GM18868 (cell line): ENCODE results near the gene BLACAT1.
A peak's percentile ranks its signal among the peaks of the same experiment; 100 is the strongest.
"Not testable (repeated sequence)": the region's sequence is repeated elsewhere in the genome, so short reads cannot be mapped to it uniquely, and the experiment has no call there.

ENCODE experiments used
- ATAC-seq: cut with Tn5 transposase; IDR thresholded peaks from one replicate; pipeline ENCODE4 v1.9.1; 2021; ENCODE audit warnings: mild to moderate bottlenecking, moderate library complexity; ENCODE audit not compliant: unreplicated experiment

BLACAT1 gene

DNA sequence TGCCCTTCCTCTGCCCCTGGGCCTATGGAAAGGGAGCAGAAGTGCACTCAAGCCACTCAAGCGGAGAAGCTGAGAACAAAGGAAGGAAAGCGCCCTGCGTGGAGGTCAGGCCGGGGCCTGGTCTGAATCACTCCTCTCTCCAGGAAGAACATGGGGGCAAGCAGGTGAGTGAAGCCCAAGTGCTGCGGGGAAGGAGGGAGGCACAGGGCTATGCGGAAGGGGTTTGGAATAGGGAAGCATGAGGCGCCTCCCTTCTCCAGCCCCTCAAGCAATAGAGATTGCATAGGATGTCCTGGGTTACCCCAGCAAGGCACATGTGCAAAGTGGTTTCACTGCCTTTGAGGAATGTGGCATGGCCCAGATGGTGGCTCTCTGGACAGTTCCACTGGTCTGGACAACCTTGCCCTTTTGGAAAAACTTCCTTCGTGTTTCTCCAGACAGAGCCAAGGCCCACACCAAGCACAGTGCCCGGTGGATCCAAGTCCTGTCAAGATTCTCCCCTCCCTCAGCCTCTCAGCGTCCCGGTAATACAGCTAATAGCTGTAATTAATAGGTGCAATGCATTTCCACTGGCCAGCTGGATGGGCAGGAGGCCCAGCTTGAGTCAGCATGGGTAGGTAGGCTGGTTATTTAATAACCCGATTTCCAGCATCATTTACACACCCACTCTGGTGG is 13.7 kb downstream of the BLACAT1 start:
- no peak for ATAC-seq

DNA sequence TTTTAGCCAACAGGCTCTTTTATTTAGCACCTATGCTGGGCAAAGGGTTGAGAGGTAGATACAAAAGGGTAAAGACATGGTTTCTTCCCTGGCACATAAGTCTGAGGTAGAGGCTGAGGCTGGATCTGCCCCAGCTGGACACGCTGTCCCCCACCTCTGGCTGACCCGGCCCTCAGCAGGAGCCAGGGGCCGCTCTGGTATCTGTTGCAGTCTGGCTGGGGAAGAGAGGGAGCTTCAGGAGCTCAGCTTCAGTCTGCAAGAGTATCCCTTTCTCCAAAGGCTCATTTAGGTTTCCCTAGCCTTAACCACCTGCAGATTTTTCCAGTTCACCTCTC is 14.2 kb downstream of the BLACAT1 start:
- ATAC-seq, result no peak

DNA sequence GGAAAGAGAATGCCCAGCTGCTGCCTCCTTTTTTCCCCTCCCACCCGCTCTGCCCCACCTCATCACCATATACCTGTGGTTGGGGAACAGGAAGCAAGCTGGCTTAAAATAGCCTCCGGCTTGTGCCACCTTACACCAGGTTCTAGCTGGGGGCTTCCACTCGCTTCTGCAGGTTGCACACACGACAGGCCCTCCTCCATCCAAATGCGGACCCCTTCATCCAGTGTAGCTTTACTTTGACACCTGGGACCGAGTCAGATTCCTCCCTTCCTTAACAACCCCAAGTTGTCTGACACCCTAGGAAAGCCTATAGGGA is 14.6 kb downstream of the BLACAT1 start:
- no peak for ATAC-seq

DNA sequence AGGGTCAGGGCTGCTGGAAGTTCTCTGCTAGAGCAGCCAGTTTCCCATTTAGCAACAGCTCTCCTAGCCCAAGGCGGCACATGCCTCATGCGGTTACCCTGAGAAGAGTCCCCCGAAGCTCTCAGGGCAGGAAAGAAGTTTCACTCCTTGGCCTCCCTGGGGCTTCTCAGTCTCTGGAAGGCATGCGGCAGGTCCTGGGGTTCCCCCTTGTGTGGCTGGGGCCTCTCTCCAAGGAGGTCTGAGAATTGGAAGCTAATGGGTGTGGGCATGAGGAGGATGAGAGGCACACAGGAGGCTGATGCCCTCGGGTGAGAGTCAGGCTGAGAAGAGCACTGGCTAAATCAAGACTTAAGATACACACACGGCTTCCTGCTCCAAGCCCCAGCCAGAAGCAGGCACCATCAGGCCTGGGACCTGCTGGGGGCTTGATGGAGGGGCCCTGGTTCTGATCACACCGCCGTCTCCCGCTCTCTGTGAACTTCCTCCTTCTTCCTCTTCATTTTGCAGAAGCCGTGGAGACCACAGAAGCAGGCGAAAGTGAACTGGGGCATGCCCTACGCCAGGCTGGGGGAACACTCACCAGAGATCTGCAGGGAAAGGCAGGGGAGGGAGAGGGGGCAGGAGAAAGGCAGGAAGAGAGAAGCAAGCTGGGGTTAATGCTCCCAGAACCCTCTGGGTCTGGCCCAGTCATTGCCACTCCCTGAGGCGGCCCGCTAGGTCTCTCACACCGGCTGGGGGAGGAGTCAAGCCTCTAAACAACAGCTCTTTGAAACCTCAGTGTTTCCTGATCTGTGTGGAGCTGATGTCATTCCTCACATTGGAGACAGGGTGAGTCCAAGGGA is 15.1 kb downstream of the BLACAT1 start:
- peak; percentile 68 for ATAC-seq

DNA sequence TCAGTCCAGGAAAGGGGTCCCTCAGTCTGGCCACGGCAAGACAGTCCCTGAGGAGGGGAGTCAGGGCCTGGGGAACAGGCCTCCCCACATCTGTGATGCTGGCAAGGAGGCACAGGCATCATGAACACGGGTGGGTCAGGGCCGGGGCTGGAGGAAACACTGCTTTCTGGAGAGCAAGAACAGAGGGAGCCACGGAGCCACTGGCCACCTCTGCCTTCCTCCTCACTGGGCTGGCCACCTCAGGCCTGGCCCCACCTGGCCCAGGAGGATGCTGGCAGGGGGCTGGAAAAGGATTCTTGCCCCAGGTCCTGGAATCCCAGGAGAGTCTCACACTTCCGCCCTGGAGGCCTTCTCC is 15.7 kb downstream of the BLACAT1 start:
- ATAC-seq, result no peak

DNA sequence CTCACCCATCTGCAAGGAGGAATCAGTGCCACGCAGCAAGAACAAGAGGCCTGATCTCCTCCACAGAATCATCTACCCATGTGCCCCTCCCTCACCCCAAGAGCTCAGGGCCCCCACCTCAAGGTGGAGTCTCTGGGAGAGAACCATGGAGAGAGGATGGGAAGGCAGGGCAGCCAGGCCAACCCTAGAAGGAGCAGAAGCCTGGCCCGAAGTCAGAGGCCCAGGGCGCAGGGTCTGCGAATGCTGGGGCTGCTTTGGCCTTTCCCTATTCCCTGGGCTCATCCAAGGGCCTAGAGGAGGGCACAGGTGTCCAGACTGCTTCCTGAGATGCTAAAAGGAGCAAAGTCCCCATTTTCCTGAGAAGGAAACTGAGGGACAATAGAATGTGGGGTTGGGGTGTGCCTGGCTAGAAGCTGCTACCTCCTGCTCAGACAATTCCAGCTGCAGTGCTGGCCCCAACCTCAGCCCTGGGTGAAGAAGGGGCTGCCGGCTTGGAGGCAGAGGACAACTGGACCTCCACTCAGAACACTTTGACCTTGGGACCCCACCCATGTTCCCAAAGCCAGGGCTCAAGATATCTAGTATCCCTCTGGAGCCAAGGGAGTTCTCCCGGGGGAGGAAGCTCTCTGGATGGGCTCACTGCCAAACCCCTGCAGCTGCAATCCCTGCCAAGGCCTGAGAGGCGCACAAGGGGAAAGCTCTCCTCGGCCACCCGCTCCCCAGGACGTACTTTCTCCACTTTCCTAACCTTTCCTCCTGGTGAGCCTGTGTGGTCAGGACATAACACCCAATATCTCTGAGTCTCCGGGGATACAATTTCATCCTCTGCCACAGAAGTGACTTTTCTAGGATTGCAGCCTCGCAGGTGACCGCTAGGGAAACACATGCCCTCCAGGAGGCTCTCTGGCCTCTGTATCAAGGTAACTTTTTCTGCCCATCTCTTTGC is 17.4 kb downstream of the BLACAT1 start:
- no peak for ATAC-seq

DNA sequence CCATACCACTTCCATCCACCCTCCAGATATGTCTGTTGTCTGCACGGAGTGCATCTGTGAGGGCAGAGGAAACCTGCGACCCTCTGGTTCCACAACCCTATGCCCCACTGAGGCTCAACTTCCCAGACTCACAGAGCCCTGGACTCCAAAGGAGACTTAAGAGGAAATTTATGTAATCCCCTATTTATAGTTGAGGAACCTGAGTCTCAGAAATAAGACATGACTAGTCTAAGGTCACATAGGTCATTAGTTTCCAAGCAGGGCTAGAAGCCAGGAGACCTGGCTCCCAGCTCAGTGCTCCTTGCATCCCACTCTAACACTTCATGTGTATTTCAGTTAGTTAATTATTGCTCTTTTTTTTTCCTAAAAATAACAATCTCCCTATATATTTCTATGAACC is 18.3 kb downstream of the BLACAT1 start:
- ATAC-seq, result no peak

DNA sequence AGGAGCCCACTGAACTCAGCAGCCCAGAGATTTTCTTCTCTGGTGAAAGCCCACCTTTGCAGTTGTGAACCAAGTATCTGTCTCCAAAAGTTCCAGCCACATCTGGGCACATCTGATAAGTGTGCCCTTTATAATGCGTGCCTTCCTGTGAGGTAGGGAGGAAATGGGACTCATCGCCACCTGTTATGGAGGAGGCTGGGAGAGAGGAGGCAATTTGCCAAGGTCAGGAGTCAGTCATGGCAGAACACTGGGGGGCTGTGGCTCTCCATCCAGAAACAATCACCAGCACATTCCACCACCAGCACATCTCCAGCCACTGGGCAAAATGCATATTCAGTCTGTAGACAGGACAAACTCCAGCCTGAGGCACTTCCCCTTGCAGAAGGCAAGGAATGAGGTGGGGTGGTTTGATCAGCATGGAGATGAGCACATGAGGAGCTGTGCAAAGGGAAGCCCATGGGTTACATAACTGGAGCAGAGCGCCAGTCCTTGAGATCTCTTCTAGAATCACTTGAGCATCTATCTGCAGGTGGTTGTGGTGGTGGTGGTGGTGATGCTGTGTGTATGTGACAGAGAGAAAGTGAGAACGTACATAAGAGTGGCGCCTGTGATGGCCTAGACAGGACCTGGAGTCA is 19.0 kb downstream of the BLACAT1 start:
- no peak for ATAC-seq

DNA sequence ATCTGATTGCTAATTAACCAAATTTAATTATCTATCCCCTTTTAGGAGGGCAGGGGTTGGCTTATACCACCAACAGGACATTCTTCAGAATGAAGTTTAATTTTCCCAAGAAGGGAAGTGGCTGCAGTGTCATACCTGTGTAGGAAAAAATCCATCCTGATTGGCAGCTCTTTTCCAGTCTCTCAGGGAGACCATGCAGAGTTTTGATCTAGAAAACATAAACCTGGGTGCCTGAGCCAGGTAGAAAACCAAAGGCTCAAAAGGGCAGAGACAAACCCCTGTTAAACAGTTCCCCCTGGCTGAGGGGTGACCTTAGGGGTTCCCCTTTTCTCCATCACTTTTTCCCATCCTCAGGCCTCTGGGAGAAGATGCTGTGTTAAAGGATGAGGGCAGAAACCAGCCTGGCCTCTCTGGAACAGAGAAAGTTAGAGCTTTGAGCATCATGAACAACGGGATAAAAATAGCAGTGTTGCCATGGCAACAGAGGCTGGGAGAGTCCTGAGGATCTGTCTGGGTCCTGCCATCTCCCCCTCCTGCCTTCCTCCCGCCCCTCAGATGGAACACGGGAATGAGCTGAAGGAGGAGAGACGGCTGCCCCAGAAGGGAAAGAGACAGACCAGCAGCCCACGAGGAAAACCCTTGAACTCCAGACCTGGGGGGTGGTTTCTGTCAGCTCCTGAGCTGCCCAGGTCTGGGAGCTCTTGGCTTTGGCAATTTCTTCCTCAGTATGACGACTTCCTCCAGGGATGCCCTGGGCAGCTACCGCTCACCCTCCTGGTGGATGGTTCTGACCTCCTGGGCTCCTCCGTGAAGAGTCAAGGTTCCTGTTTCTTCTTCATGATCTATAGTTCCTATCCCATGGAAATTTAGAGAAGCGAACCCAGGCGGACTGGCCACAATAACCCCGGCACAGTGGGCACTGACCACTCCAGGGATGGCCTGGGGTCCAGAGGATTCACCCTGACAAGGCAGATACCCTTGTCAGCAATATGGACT is 20.0 kb downstream of the BLACAT1 start:
- ATAC-seq, result no peak

DNA sequence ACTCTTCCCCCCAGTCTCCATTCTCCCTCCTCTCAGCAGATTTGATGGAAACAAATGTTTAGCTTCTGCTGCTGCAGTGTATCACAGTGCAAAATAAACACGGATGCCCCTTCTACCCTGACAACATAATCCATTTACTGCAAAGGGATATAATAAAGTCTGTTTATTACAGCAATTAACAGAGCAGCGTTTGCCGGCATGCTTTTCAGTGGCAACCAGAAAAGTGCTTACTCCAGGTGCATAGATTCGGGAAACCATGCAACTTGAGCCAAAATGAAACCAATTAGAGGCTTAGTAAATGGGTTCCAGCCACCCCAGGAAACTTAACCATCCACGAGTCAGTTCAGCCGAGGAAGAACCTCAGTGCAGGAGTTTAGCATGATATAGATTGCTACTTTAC is 21.1 kb downstream of the BLACAT1 start:
- no peak for ATAC-seq

DNA sequence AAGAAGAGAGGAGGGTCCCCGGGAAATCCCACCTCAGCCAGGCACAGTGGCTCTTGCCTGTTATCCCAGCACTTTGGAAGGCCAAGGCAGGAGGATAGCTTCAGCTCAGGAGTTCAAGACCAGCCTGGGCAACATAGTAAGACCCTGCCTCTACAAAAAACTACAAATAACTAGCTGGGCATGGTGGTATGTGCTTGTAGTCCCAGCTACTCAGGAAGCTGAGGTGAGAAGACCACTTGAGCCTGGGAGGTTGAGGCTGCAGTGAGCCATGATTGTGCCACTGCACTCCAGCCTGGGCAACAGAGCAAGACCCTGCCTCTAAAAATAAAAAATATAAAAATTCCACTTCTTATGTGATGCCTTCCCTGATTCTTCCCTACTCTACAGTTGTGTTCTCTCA is 23.2 kb downstream of the BLACAT1 start:
- ATAC-seq, result not testable (repeated sequence)

DNA sequence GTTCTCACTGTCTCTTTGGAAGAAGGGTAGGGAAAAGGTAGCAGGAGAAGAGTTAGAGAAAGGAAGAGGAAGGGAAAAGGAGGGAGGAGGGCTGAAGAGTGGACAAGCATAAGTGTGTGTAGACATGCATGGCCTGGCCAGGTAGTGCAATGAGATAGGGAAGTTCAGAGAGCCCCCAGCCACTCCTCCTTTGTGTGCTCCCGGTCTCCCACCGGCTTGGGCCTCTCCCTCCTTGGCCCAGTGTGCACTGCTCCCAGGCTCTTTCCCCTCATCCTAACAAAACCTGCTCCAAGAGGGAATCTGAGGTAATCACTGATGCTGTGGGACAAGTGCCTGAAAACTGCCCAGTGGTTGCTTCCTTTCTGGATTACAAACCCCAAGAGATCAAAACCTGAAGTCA is 23.7 kb downstream of the BLACAT1 start:
- ATAC-seq, result no peak

DNA sequence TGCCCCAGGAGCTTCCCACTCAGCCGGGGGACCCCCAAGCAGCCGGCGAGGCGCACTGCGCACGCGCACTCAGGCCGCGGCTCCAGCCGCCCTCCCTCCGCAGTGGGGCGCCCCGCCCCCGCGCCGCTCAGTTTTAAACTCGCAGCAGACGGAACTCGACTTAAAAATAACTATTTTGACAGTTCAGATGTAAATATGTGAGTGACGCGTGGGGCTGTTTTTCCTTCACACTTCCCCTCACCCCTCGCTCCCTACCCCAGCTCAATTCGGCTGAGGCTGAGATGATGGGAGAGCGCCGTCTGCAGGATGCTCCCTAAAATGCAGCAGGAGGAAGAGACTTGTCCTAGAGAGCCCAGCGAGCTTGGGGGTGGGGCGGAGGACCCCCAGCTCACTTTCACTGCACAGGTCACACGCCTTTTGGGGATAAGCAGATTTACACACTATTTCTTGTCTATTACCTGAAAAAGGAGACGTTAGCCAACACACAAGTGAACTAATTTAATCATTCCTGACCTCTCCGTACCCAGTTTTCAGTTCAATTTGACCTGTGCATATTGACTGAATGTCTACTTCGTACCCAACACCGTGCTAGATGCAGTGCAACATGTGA is 25.0 kb downstream of the BLACAT1 start:
- peak; percentile 47 for ATAC-seq

DNA sequence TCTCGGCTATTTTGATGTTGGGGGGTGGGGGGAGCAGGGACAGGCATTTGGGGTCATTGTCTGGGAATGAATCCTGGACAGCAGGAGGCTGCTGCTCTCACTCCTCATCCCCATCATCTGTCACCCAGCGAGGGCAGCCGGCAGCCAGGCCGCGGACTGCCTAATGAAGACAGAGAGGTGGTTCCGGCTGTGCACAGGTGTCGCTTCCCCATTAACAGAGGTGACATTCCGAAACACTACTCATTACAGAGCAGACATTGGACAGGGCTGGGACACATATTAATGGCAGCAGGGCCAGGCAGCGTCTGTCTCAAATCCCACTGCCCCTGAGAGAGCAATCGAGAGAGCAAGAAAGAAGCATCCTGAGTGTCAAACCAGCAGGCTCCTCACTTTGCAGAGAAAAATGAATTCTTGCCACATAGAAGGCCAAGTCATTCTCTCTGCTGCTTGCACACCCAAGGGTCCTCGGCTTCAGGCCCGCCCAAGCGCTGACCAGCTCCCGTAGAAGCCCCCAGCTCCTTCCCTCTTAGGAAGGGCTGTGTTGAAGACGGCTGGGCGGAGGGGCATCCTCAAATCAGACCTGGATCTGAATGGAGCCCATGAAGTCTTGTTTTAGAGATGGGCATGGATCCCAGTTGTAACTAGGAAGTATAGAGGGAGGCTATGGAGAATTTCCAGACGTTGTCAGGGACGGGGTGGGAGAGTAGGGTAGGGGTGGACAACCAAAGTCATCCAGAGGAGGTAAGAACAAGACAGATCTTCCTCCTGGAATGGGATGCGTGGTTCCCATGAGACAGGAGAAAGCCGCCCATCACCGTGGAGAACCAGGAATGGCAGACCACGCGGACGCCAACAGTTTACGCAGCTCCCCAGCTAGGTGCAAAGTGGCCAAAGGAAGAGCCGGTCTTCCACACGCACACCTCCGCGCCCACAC is 25.8 kb downstream of the BLACAT1 start:
- no peak for ATAC-seq

DNA sequence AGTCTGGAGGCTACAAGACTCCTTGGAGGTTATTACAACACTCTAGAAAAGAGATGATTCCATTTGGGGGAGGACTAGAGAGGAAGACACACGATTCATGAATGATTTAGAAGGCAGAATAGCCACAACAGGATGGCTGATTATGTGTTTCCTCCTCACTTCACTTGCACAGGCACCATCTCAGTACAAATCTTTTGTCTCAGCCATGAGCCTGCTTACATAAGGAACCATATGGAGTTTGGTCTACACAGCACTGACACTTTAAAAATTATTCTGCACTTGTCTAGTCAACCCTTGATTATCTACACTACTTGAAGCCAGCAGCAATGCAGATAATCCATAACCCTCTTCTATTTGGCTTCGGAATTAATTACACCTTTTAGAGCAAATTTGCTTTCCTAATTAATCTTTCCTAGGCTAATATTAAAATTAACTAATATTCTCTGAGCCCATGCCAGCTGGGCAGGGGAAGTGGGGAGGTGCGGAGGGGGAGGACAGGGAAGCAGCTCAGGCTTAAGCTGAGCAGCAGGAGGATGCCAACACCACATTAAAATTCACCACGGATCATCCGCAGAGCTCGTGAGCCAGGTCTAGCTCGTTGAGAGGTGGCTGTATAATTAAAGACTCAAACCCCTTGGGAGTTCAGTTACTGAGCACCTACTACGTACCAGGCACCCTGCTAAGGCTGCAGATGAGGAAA is 30.8 kb downstream of the BLACAT1 start:
- ATAC-seq, result no peak

DNA sequence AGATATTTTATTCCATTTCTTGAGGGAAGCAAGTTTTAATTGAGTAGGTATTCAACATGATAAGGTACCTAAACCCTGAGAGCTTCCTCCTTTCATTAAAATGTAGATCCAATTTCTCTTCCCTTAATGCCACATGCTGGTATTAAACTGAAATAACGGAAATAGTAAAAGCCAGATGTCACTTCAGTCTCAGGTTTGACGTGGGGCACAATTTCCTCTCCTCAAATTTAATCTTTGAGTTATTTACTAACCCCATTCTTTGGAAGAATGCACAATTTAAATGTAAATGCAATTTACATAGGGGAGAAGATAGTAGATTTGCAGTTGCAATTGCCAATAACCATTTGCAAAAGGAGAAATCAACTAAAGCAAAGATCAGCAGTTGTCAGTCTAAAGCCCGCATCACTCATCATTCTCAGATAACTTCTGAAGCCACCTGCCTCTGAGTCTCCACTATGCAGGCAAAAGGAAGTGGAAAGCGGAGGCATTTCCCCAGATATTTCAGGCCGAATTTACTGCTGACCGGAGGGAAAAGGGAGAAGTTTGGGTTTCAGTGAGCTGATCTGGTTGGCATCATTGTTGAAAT is 31.9 kb downstream of the BLACAT1 start:
- ATAC-seq, result no peak

DNA sequence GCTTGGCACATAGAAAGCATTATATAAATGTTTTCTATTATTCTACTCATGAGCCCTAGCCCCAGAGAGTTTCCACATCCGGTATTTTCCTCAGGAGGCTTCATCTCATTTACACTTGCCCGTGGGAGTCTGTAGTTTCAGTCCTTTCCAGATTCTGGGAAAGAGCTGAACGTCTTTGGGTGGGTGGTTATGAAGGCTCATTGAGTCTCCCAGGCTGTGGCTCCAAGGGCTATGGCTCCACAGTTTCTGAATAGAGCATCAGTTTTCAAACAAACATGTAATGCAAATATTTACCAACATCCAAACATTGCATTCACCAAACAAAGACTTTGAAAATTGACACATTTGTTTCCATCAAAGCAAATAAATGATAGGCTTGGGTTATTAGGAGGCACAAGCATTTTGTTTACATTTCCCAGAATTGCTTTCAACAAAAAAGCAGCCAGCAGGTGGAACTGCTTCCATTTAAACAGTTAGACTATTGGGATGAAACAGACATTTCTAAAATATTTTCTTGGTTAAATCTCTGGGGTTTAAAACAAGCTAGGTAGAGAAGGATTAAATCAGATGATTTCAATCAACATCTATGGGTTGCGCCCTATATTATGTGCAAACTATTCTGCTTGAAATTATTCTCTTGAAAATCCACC is 32.7 kb downstream of the BLACAT1 start:
- no peak for ATAC-seq
